Gastrocnemius medialis (tissue), 4 donors: Measurements from ENCODE around the gene KCND3.

Experiments
- POLR2A ChIP-seq, 2 donors: fragments of 450-650 bp; IDR thresholded peaks; one replicate each; pipeline ENCODE4 v1.6.1; 2017; ENCODE audit warnings: antibody characterized with exemption in 2 of 2, mild to moderate bottlenecking in 2 of 2, moderate library complexity in 2 of 2
- TF ChIP-seq, protein P1 (sequence below), 5 experiments: fragments of 450-650 bp in 3 of 5; fragments of 200-600 bp in 2 of 5; sonication (generic) in 2 of 5; IDR thresholded peaks in 4 of 5; conservative IDR thresholded peaks in 1 of 5; 1 replicate in 4 of 5; 2 replicates in 1 of 5; pipeline ENCODE4 v1.5.1; 2016 to 2019; ENCODE audit warnings: antibody characterized with exemption in 5 of 5, mild to moderate bottlenecking in 3 of 5, moderate library complexity in 3 of 5

DNA sequence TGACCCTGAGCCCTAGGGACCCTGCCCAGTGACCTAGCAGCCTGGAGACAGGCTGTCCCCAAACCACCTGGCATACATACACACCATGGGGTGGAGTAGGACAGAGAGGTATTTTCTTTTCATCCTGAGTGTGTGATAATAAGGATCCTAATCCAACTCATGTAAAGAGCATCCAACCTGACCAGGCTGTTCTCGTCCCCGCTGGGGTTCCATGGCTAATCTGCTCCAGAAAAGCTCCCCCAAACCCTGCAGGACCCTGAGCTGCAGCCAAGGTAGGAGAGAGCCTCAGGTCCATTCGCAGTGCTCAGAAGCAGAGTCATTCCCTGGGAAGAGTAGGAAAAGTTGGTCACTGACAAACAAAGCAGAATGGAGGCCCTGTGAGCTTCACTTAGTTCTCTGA, 31.4 kb downstream of the KCND3 start:
- TF ChIP-seq, protein P1, sequence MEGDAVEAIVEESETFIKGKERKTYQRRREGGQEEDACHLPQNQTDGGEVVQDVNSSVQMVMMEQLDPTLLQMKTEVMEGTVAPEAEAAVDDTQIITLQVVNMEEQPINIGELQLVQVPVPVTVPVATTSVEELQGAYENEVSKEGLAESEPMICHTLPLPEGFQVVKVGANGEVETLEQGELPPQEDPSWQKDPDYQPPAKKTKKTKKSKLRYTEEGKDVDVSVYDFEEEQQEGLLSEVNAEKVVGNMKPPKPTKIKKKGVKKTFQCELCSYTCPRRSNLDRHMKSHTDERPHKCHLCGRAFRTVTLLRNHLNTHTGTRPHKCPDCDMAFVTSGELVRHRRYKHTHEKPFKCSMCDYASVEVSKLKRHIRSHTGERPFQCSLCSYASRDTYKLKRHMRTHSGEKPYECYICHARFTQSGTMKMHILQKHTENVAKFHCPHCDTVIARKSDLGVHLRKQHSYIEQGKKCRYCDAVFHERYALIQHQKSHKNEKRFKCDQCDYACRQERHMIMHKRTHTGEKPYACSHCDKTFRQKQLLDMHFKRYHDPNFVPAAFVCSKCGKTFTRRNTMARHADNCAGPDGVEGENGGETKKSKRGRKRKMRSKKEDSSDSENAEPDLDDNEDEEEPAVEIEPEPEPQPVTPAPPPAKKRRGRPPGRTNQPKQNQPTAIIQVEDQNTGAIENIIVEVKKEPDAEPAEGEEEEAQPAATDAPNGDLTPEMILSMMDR (IDR thresholded peaks at IDR 0.05 in 4 of 5, conservative IDR thresholded peaks at IDR 0.05 in 1 of 5), result no peak
- no peak for TF ChIP-seq POLR2A (IDR thresholded peaks at IDR 0.05)
